HepG2 (cell line): ENCODE data around the gene EIF3L. TPM values are rescaled to one million over a fixed set of nuclear protein-coding genes. Genes with fewer than 3 reads are reported as not detected.
A peak's percentile ranks its signal among the peaks of the same experiment; 100 is the strongest.

ENCODE experiments used
- CENPT ChIP-seq: sonication (generic); formaldehyde crosslinking; IDR thresholded peaks from 2 replicates; pipeline ENCODE4 v1.8.0; 2022; ENCODE audit warnings: low read depth, mild to moderate bottlenecking, moderate library complexity, missing genetic modification reagents
- CENPX ChIP-seq: sonication (generic); formaldehyde crosslinking; IDR thresholded peaks from 2 replicates; pipeline ENCODE4 v1.9.0; 2021; ENCODE audit warnings: mild to moderate bottlenecking, missing genetic modification reagents, moderate library complexity
- CREM ChIP-seq, 2 experiments: sonication (generic) in 1 of 2; formaldehyde crosslinking in 1 of 2; IDR thresholded peaks; 2 replicates each; pipeline versions ENCODE4 v1.4.0 to v1.6.1; 2016 to 2020; ENCODE audit warnings: antibody characterized with exemption in 1 of 2, mild to moderate bottlenecking in 1 of 2, missing genetic modification reagents in 1 of 2
- E2F1 ChIP-seq: sonication (generic); formaldehyde crosslinking; IDR thresholded peaks from 2 replicates; pipeline ENCODE4 v1.5.0; 2020; ENCODE audit warnings: missing genetic modification reagents
- GLMP ChIP-seq: sonication (generic); formaldehyde crosslinking; IDR thresholded peaks from 2 replicates; pipeline ENCODE4 v1.9.0; 2021; ENCODE audit warnings: missing genetic modification reagents, mild to moderate bottlenecking, borderline replicate concordance
- HNRNPUL1 ChIP-seq: fragments of 200-400 bp; formaldehyde crosslinking; IDR thresholded peaks from 2 replicates; pipeline ENCODE4 v1.6.1; 2017; ENCODE audit warnings: low read depth, mild to moderate bottlenecking, low read length, moderate library complexity
- MXD1 ChIP-seq: sonication (generic); formaldehyde crosslinking; IDR thresholded peaks from 2 replicates; pipeline ENCODE4 v1.4.0; 2020; ENCODE audit warnings: mild to moderate bottlenecking, missing genetic modification reagents
- NFAT5 ChIP-seq: sonication (generic); formaldehyde crosslinking; IDR thresholded peaks from 2 replicates; pipeline ENCODE4 v1.4.0; 2020; ENCODE audit warnings: missing genetic modification reagents
- PHF21A ChIP-seq: sonication (generic); formaldehyde crosslinking; IDR thresholded peaks from 2 replicates; pipeline ENCODE4 v1.5.0; 2020; ENCODE audit warnings: mild to moderate bottlenecking, missing genetic modification reagents
- RBAK ChIP-seq: sonication (generic); formaldehyde crosslinking; IDR thresholded peaks from 2 replicates; pipeline ENCODE4 v1.5.1; 2020; ENCODE audit warnings: mild to moderate bottlenecking, missing genetic modification reagents
- XBP1 ChIP-seq: sonication (generic); formaldehyde crosslinking; IDR thresholded peaks from 2 replicates; pipeline ENCODE4 v1.5.0; 2020; ENCODE audit warnings: missing genetic modification reagents
- ZFP82 ChIP-seq: sonication (generic); formaldehyde crosslinking; IDR thresholded peaks from 2 replicates; pipeline ENCODE4 v1.5.1; 2020; ENCODE audit warnings: mild to moderate bottlenecking, missing genetic modification reagents, borderline replicate concordance
- ZFX ChIP-seq: sonication (generic); formaldehyde crosslinking; IDR thresholded peaks from 2 replicates; pipeline ENCODE4 v1.4.0; 2020; ENCODE audit warnings: mild to moderate bottlenecking, low read depth, missing genetic modification reagents, moderate library complexity
- ZNF224 ChIP-seq: sonication (generic); formaldehyde crosslinking; IDR thresholded peaks from 2 replicates; pipeline ENCODE4 v1.5.0; 2020; ENCODE audit warnings: mild to moderate bottlenecking, missing genetic modification reagents
- ZNF446 ChIP-seq: sonication (generic); formaldehyde crosslinking; IDR thresholded peaks from 2 replicates; pipeline ENCODE4 v1.5.0; 2020; ENCODE audit warnings: mild to moderate bottlenecking, missing genetic modification reagents
- ZNF547 ChIP-seq: sonication (generic); formaldehyde crosslinking; IDR thresholded peaks from 2 replicates; pipeline ENCODE4 v1.5.1; 2020; ENCODE audit warnings: mild to moderate bottlenecking, missing genetic modification reagents
- ZNF619 ChIP-seq: sonication (generic); formaldehyde crosslinking; IDR thresholded peaks from 2 replicates; pipeline ENCODE4 v1.4.0; 2020; ENCODE audit warnings: mild to moderate bottlenecking, missing genetic modification reagents
- ZNF670 ChIP-seq: sonication (generic); formaldehyde crosslinking; IDR thresholded peaks from 2 replicates; pipeline ENCODE4 v1.8.0; 2022; ENCODE audit warnings: mild to moderate bottlenecking, missing genetic modification reagents, borderline replicate concordance
- polyA plus RNA-seq, 8 experiments: library from polyadenylated mRNA; depleted of rRNA in 3 of 8; stranded (reverse) in 7 of 8; unstranded in 1 of 8; fragments of >200 nt; fragmentation: Illumina TruSeq in 4 of 8; extraction: Trizol in 4 of 8; gene quantifications; 2 replicates each; pipeline versions ENCODE4 v1.2.1 to v1.2.3, GENCODE V29; 2011 to 2016; ENCODE audit warnings: low read depth in 4 of 8, missing spikeins in 1 of 8, mixed read lengths in 1 of 8; ENCODE audit not compliant: insufficient read depth in 1 of 8
- total RNA-seq, 5 experiments: library from RNA; depleted of rRNA; stranded (reverse); fragments of >200 nt; fragmentation: Illumina TruSeq; extraction: Trizol; gene quantifications; 2 replicates each; pipeline ENCODE4 v1.2.3, GENCODE V29; 2016; ENCODE audit warnings: low read depth in 1 of 5

The EIF3L gene
- total and polyA plus RNA-seq, 2 of the 13 experiments (the other 11 are each of a cell fraction or from before 2014, with no cell fraction given) = 514 to 793 TPM

- TF ChIP-seq NFAT5 (CRISPR knock-in tag) = 0 out of 2 replicates have a peak, but pooled peaks have one; percentile 47
- TF ChIP-seq ZNF619 = no peak
- TF ChIP-seq ZFP82 = no peak
- no peak for TF ChIP-seq GLMP (CRISPR knock-in tag)
- peak; percentile 8; the same call in 1 of the 2 replicates for TF ChIP-seq ZNF670
- TF ChIP-seq MXD1 (CRISPR knock-in tag) = peak; percentile 45; the same call in 1 of the 2 replicates
- no peak for TF ChIP-seq CENPX (CRISPR knock-in tag)
- TF ChIP-seq RBAK (CRISPR knock-in tag) = no peak
- TF ChIP-seq XBP1 (CRISPR knock-in tag) = 0 out of 2 replicates have a peak, but pooled peaks have one; percentile 28
- peak; percentile 78 for TF ChIP-seq ZFX (CRISPR knock-in tag)
- TF ChIP-seq CREM (IDR thresholded peaks at IDR 0.05) = peak; percentile 42; the same call in 1 of the 2 replicates
- no peak for TF ChIP-seq CREM (CRISPR knock-in tag; IDR thresholded peaks at IDR 0.05)
- TF ChIP-seq ZNF547 (CRISPR knock-in tag) = no peak
- no peak for TF ChIP-seq ZNF224 (CRISPR knock-in tag)
- peak; percentile 85 for TF ChIP-seq PHF21A (CRISPR knock-in tag)
- TF ChIP-seq E2F1 = no peak; the same call in 1 of the 2 replicates
- TF ChIP-seq ZNF446 (CRISPR knock-in tag) = peak; percentile 17; the same call in 1 of the 2 replicates
- no peak for TF ChIP-seq CENPT (CRISPR knock-in tag)
- no peak for TF ChIP-seq HNRNPUL1
Observed at GRCh38 chr22:37807410-37808293, 41.6 kb upstream of the EIF3L start, which contains the start of gene GCAT (continued).
